ENCODE data around the gene MLEC.

The MLEC gene, protein sequence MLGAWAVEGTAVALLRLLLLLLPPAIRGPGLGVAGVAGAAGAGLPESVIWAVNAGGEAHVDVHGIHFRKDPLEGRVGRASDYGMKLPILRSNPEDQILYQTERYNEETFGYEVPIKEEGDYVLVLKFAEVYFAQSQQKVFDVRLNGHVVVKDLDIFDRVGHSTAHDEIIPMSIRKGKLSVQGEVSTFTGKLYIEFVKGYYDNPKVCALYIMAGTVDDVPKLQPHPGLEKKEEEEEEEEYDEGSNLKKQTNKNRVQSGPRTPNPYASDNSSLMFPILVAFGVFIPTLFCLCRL
- 37.2 to 158 reads per million in 2 donors for total RNA-seq

DNA sequence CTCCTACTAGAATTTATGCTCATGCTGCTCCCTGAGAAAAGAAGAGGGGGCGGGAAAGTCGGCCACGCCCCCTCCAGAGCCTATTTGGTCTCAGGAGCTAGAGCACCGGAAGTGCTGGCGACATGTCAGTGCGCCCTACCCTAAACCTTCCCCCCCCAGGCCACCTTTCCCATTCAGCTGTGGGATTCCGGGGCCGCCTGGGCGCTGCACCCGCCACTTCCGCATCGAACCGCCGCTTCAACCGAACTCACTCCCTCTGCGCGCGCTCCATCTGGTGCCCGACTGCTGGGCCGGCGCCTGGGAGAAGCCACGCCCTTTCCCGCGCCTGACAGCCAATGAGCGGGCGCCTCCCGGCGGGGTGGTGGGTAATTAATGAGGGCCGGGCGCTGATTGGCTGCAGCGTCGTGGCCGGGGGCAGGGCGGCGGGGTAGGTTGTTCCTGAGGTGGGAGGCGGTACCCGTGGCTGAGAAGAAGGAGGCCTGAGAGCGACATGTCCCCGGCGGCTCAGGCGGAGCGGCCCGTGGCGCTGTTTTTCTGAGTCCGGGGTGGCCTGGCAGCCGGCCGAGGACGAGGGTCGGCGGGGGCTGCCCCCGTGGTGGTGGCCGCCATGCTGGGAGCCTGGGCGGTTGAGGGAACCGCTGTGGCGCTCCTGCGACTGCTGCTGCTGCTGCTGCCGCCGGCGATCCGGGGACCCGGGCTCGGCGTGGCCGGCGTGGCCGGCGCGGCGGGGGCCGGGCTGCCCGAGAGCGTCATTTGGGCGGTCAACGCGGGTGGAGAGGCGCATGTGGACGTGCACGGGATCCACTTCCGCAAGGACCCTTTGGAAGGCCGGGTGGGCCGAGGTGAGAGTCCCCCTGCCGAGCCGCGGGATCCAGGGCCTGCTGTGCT is at the start of gene MLEC:
MLEC (plus strand) TSS at position 460 of the 888 bp plus-strand sequence; CDS start at position 608, 148 bp downstream.
- peak; percentile 98 for DNase-seq

DNA sequence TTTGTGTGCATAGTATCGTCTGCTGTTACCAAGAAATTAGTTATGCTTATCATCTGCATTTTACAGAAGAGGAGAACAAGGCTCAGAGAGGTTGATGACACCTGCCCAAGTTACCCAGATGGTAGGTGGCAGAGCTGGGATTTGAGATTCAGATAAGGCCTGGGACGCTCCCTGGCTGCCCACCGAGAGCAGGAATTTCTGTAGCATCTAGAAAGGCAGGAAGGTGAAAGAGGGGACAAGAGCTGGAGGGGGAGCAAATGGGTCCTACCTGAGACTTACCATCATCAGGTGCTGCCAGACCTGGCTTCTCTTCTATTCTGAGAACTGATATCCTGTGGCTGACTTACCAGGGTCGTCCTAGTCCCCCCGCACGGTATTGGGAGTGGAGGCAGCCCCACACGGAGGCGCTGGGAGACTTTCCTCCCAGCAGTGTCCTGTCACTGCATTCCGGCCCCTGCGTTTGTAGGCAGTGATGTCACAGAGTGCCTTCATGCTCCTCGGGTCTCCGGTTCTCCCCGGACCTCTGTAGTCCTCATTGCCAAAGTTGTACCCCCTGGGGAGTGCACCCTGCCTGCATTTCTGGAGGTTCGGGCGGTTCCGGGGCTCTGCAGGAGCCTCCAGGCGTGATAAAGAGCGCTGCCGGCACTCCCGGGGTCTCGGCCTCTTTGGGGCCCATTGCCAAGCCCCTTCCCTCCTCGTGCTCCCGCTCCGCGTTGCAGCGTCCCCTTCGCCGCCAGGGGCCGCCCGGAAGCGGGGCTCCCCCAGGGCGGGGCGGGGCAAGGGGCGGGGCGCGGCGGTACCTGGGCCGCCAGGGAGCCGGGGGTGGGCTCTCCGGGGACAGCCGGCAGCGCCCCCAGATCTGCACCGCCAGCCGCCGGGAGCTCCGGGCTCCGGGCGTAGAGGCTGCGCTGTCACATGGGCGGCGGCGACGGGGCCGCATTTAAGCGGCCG is 46.9 kb upstream of the MLEC start, which contains the start of gene CABP1:
CABP1 (plus strand) TSS at position 856 of the 951 bp plus-strand sequence; CDS start at position 916, 60 bp downstream.
- peak; percentile 53 for DNase-seq

DNA sequence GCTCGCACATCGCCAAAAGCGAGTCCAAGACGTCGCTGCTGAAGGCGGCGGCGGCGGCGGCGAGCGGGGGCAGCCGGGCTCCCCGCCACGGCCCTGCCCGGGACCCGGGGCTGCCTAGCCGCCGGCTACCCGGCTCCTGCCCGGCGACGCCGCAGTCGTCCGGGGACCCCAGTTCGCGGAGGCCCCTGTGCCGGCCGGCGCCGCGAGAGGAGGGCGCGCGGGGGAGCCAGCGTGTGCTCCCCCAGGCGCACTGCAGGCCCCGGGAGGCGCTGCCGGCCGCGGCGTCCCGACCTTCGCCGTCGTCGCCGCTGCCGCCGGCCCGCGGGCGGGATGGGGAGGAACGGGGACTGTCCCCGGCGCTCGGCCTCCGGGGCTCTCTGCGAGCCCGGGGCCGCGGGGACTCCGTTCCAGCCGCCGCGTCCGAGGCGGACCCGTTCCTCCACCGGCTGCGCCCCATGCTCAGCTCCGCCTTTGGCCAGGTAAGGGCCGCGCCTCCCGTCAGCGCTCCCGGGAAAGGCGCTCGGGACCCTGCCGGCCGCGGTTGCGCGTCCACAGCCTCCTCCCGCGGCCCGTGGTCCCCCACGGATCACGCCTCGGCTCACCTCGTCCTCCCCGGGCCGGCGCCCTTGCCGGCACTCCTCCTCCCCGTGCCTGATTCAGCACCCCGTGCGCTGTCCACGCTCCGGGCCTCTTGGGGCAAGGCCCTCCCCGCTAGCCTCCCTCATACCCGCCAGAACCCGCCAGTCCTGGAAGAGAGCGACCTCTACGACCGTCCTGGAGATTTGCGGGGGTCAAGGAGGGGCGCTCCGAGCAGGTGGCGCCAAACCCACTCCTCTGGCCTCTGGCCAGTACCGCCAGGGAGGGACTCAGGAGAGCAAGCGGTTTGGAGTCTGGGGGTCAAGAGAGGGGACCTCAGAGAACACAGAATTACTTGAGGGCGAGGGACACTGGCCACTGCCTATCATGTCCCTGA is 45.8 kb upstream of the MLEC start:
- peak; percentile 35 for DNase-seq

DNA sequence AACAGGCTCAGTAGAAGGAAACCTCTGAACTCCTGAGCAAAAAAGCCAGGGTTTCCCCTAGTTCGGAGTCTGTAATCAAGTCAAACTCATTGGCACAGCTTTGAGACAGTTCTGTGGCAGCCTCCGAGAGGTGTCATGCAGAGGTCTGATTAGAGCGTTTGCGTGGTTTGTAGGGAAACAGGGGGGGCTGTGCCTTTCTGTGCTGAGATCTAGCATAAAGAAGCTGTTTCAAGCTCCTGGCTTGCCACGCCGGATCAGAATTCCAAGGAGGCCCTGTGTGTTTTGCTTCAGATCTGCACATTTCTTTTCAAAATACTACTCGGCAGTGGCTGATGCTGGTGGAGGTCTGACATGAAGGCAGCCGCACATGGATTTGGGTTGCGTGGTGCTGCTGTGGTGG is 44.8 kb upstream of the MLEC start:
- DNase-seq: no peak

DNA sequence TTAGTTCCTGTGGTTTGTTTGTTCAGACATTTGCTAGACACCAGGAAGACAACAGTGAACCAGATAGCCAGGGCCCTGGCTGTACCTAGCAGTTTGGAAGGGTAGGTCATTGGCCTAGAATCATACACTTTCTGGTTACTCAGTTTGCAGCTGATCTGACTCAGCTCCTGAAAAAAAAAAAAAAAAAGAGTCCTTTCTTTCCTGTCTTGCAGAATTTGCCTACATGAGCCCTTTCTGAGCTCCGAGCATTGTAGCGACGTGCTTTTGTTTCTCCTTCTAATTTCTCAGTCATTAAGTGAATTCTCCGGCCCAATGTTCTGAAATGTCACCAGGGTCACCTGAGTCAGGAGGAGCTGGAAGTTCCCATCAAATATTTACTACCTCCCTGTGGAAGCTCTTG is 44.1 kb upstream of the MLEC start:
- DNase-seq: no peak

DNA sequence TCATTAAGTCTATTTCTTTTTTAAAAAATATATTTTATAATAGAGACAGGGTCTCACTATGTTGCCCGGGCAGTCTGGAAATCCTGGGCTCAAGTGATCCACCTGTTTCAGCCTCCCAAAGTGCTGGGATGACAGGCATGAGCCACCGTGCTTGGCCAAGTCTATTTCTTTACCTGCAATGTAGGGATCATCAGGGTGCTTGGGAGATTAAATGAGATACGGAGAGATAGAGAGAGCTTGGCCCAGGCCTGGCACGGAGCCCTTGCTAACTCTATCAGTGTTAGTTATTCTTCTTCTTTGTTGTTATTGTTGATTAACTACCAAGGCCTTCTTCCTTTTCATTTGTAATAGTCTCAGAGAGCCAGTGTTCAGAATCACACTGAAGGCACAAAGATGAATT is 43.4 kb upstream of the MLEC start:
- DNase-seq: no peak

DNA sequence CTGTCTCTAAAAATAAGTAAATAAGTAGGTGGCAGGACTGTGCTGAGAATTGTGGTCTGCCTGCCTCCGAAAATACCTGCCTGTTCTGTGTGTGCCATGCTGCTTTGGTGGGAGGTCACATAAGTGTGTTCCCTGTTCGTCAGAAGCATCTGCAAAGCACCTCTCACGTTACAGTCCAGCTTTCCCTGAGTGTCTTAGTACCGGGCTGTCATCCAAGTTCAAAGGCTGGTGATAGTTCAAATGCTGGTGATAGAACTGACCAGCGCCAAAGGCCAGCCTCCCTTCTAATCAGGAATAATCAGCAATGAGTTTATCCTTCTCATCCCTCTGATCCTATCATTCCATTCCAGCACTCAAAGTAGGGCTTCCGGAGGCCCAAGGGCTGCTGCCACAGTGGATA is 40.9 kb upstream of the MLEC start:
- DNase-seq: no peak

DNA sequence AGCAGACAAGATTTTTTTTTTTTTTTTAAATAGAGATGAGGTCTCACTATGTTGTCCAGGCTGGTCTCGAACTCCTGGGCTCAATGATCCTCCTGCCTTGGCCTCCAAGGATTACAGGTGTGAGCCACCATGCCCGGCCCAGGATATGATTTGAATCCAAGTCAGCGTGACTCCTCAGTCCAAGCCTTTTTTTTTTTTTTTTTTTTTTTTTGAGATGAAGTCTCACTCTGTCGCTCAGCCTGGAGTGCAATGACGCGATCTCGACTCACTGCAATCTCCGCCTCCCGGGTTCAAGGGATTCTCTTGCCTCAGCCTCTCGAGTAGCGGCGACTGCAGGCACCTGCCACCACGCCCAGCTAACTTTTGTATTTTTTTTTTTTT is 39.6 kb upstream of the MLEC start:
- no peak for DNase-seq

DNA sequence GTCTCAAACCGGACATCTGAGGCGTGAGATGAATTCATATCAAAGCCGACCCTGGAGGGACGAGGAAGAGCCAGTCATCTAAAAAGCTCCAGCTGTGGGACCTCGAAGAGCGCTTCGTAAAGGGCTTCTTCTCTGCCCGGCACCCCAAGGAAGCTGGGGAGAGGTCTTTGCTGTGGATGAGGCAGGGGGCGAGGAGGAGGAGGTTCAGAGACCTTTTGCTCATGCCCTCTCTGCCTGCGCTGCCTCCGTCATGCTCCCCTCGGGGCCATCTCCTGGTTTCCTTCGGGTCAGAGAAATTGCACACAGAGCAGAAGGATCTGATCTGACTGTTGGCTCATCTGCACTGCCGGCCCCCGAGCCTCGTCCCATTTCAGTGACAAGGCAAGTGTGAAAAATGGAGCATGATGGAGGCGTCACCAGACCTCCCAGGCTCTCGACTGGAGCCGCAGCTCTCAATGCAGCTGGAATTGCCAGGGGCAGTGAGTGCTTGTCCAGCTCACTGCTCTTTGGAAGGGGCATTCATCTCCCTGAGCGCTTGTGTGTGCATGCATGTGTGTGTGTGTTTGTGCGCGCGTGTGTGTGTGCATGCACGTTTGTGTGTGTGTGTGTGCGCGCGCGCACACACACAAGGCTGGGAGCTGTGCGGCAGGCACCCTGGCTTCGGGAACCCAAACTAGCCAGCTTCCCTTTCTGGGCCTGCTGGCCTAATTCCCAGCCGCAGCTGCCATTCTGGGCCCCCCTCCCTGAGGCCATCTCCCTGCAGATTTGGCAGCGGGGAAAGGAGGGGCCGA is 37.3 kb upstream of the MLEC start:
- DNase-seq: no peak

DNA sequence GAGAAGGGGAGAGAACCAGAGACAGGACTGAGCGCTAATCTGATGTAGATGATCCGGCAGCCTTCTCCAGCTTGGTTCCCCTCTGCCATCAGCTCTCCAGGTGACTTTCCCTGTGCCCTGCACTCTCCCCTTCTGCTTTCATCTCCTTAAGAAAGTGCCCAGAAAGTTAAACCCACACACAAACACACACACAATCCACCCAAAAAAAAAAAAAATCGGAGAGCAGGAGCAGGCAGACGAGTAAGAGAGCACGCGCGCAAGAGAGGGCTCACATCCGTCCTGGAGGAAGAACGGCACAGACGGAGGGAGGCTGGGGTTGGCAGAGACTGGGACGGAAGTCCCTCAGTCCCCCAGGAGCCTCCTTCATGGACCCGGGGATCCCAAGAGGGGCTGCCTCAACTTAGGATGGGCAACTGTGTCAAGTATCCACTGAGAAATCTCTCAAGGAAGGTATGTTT is 36.7 kb upstream of the MLEC start:
- DNase-seq: no peak

DNA sequence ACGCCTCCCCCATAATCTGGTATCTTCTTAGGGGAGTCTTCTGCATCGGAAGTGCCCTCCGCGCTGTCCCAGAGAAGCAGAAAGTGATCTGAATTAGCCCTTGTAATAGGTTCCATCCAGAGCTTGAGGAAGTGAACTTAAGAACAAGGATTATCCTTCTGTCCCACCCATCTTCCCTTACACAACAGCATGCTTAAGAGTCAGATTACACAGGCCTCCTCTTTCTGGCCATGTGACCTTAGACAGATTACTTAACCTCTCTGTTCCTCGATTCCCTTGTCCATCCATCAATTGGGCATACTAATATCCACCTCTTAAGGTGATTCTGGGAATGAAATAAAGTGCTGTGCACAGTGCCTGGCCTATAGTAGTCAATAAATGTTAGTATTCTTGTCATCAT is 35.1 kb upstream of the MLEC start:
- no peak for DNase-seq

DNA sequence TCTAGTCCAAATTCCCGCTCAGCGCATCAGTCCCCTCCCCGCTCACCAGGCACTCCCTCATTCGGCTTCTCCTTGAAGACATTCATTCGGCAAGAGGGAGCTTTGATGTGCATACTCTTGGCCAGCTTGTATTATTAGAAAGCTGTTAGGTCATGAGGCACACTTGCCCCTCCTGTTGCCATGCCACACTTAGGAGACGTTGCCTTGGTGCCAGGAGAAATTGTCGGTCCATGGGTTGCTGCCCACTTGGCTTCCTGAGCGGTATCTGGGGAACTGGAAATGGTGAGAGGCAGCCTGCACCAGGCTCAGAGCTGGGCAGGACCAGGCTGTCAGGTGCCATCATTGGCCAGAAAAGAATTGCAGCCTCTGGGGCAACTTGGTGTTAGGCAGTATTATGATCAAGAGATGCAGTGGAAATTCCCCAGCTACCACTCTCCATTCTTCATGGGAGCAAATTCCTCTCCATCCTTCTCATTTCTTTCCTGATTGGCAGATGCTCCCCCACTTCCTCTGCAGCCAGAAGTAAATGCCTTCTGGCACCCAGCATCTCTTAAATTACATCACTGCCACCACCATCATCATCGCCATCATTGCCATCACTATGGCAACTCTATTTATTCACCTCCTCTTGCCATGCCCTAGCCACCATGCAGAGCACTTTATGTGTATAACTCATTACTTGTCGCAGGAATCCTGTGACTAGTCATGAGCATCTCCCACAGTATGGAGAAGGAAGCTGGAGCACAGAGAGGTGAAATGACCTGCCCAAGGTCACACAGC is 34.1 kb upstream of the MLEC start:
- no peak for DNase-seq

DNA sequence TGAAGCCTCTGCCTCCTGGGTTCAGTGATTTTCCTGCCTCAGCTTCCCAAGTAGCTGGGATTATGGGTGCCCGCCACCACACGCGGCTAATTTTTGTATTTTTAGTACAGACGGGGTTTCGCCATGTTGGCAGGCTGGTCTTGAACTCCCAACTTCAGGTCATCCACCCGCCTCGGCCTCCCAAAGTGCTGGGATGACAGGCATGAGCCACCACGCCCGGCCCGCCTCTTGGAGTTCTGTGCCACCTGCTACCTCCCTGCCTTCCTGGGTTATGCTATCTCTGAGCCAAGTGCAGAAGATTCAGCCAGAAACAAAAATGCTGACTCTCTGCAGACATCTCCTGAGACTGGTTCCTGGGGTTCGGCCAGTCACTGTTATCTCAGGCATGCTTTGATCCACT is 33.3 kb upstream of the MLEC start:
- no peak for DNase-seq

DNA sequence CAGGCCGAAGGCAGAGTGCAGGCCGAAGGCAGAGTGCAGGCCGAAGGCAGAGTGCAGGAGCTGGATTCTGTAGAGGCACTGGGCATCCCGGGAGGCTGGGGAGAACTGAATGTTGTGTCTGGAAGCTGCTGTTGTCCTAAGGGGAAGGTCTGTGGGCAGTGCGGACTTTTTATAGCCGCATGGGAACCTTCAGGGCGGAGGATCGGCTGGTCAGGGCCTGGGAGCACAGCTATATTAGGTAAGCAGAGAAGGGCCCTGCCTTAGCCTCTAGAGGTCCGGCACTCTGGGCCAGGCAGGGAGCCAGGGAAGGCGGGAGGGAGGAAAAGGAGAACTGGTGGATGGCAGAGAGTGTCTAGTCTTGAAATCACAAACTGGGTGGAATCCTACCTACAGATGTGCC is 32.3 kb upstream of the MLEC start:
- no peak for DNase-seq

DNA sequence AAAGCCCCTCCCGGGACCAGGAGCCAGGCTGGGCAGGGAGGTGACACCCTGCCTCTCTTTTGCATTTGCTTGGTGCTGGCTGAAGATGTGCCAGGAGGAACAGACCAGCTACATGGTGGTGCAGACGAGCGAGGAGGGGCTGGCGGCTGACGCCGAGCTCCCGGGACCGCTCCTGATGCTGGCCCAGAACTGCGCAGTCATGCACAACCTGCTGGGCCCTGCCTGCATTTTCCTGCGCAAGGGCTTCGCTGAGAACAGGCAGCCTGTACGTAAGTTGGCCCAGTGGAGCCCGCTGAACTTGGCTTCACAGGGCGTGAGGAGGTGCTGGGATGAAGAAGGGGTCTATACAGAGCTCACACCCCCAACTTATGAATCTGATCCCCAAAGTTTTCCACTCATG is 30.9 kb upstream of the MLEC start:
- no peak for DNase-seq

DNA sequence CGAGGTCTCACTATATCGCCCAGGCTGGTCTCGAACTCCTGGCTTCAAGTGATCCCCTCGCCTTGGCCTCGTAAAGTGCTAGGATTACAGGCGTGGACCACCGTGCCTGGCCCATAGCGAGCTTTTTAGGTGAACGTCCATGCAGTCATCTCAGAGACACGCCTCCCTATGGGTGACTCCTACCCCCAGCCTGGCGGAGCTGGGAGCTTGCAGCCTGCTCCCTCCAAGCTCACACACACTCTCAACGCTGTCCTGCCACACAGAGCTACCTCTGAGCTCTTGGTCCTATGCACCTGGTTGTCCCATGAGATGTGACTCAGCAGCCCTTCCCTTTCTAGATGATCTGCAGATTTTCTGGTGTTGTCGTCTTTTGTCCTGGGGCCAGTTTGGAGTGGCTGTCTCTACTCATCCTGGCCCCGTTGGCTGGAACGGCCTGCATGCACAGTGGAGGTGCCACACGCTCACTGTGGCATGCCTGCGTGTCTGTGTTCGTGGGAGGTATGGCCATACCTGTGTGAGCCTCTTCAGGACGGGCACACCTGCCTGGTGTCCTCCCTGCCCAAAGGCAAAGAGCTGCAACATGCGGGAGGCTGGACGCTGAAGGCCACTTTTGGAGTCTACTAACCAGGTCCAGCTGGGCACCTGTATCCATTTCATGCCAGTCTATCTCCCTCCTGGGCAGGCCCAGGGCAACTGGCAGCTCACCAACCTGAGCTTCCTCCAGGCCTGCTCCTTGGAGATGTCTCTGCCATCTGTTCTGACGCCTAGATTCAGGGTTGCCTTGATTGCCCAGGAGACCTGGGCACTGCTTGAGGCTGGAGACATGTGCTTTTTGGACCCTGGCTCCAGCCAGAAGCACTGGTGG is 28.4 kb upstream of the MLEC start:
- DNase-seq: no peak

DNA sequence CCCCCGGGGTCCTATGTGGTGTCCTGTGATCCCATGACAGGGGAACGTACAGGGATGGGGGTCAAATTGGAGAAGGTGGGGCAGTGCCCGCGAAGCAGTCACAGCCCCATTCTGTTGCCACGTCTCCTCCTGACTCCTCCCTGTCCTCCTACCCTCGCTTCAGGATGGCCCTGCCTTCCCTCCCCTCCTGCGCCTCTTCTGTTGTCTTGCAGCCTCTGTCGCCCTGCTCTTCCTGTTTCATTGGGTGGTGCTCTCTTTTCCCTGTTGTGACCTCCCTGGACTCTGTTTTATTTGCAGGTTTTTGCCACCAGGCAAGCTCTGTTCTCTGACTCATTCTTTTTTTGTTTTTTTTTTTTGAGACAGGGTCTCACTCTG is 27.8 kb upstream of the MLEC start:
- no peak for DNase-seq

DNA sequence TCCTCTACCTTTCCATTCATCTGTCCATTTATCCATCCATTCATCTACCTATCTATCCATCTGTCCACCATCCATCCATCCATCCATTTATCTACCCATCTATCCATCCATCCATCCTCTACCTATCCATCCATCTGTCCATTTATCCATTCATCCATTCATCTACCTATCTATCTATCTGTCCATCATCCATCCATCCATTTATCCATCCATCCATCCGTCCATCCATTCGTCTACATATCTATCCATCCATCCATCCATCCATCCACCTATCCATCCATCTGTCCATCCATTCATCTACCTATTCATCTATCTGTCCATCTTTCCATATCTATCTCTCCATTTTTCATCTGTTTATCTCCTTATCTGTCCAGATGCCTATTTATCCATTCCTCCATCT is 25.5 kb upstream of the MLEC start:
- no peak for DNase-seq

DNA sequence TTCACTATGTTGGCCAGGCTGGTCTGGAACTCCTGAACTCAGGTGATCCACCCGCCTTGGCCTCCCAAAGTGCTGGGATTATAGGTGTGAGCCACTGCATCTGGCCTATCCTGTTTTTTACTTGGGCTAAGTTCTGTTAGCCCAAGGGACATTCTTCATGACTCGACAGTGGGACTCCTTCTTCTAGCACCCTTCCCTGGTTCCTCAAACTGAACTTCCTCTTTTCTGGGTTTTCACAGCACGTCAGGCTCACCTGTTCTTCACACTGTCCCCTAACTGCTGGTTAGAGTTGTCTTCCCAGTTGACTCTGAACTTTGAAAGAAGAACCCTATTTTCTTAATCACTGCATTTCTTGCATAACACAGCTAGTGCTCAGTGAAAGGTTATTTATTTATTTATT is 24.1 kb upstream of the MLEC start:
- no peak for DNase-seq
